ENCODE data around the gene MIDN.
"Not testable (repeated sequence)": the region's sequence is repeated elsewhere in the genome, so short reads cannot be mapped to it uniquely, and the experiment has no call there.

The MIDN gene

GRCh38 chr19:1293782-1294604 is 45.6 kb downstream of the MIDN start:
- DNase-seq (ENCODE audit: low read depth in 3 of 3), result no peak

GRCh38 chr19:1294688-1295087 is 46.3 kb downstream of the MIDN start:
- DNase-seq (ENCODE audit: low read depth in 3 of 3), result no peak

- DNase-seq (ENCODE audit: low read depth in 3 of 3), result no peak
Measured at GRCh38 chr19:1295169-1296012, 47.0 kb downstream of the MIDN start.

GRCh38 chr19:1296078-1296477 is 47.7 kb downstream of the MIDN start:
- DNase-seq (ENCODE audit: low read depth in 3 of 3), result no peak

GRCh38 chr19:1296575-1297271 is 48.3 kb downstream of the MIDN start:
- DNase-seq (ENCODE audit: low read depth in 3 of 3), result no peak

- DNase-seq (ENCODE audit: low read depth in 3 of 3), result no peak
Measured at GRCh38 chr19:1298235-1298634, 49.9 kb downstream of the MIDN start.

- DNase-seq (ENCODE audit: low read depth in 3 of 3), result no peak
Measured at GRCh38 chr19:1299801-1300200, 51.4 kb downstream of the MIDN start.

- DNase-seq (ENCODE audit: low read depth in 3 of 3), result no peak
Measured at GRCh38 chr19:1300744-1301490, 52.5 kb downstream of the MIDN start.

GRCh38 chr19:1302533-1303239 is 54.3 kb downstream of the MIDN start:
- no peak for DNase-seq (ENCODE audit: low read depth in 3 of 3)

GRCh38 chr19:1304197-1304924 is 56.0 kb downstream of the MIDN start:
- no peak for DNase-seq (ENCODE audit: low read depth in 3 of 3)

GRCh38 chr19:1305354-1305753 is 57.0 kb downstream of the MIDN start:
- DNase-seq (ENCODE audit: low read depth in 3 of 3), result not testable (repeated sequence)

GRCh38 chr19:1307320-1307719 is 58.9 kb downstream of the MIDN start:
- DNase-seq (ENCODE audit: low read depth in 3 of 3), result no peak

GRCh38 chr19:1307755-1308303 is 59.4 kb downstream of the MIDN start:
- no peak for DNase-seq (ENCODE audit: low read depth in 3 of 3)

GRCh38 chr19:1308718-1309117 is 60.3 kb downstream of the MIDN start:
- DNase-seq (ENCODE audit: low read depth in 3 of 3), result no peak

All from stimulated activated CD4-positive, alpha-beta T cell treated with anti-CD3 and anti-CD28 coated beads, TNF-alpha, amount 100 ng/mL, for 24 hours (primary cell).